Measurements from ENCODE around the gene SSTR4. TPM values are rescaled to one million over a fixed set of nuclear protein-coding genes. Genes with fewer than 3 reads are reported as not detected.

Gene SSTR4
- total RNA-seq, 2 experiments from 2014 or later: not detected

DNA sequence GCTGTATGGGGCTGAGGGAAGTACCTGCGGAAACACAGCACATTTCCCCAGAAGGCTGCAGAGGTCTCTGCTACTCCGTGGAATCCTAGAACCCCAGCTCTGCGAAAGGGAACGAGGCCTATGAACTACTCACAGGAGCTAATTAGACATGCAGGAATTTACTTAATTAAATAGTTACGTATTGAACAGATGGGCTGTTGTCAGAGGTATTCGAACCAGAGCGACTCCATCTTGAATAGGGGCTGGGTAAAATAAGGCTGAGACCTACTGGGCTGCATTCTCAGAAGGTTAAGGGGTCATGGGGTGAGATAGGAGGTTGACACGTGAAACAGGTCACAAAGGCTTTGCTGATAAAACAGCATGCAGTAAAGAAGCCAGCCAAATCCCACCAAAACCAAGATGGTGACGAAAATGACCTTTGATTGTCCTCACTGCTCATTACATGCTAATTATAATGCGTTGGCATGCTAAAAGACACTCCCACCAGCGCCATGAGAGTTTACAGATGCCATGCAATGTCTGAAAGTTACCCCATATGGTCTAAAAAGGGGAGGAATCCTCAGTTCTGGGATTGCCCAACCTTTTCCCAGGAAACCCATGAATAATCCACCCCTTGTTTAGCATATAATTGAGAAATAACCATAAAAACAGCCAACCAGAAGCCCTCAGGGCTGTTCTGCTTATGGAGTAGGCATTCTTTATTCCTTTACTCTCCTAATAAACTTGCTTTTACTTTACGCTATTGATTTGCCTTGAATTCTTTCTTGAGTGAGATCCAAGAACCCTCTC lies 14.7 kb upstream of the SSTR4 start:
- Histone ChIP-seq H3K79me2 (ENCODE audit: insufficient read depth, low read depth, low read length) (no peaks in the 10 kb centered on the region), H3K9me2 (ENCODE audit: insufficient read depth, low read length) (no peaks in the 10 kb centered on the region), H3K9me3 (ENCODE audit: low read length) (no peaks in the 10 kb centered on the region), H3K27ac (ENCODE audit: low read depth, low read length, poor library complexity, severe bottlenecking) (no peak overlapping the region), H3K4me3 (ENCODE audit: low read depth, low read length, poor library complexity, severe bottlenecking) (no peak overlapping the region), H3K36me3 (ENCODE audit: insufficient read depth, low read length) (no peaks in the 10 kb centered on the region), H3K4me1 (ENCODE audit: insufficient read depth, low read length, poor library complexity, severe bottlenecking) (no peaks in the 10 kb centered on the region), H2AFZ (ENCODE audit: low read length) (no peak overlapping the region), H4K20me1 (ENCODE audit: insufficient read depth, low read length) (no peaks in the 10 kb centered on the region), H3K4me2 (ENCODE audit: low read length) (no peak overlapping the region)
- POLR2A ChIA-PET: no interaction called here
- CTCF ChIA-PET (ENCODE audit: unreplicated experiment): no interaction called here
- BruUV-seq (replicated peaks): no TSS peak
- intact Hi-C loops (cut with micrococcal nuclease; ENCODE audit: unreplicated experiment): no loop called here
- no peak for TF ChIP-seq EZH2phosphoT487 (IDR thresholded peaks at IDR 0.05; ENCODE audit: borderline replicate concordance, low read depth, low read length)
- TF ChIP-seq CTCF (conservative IDR thresholded peaks at IDR 0.05; ENCODE audit: low read length): no peak
- no peak for DNase-seq (ENCODE audit: low spot score)

DNA sequence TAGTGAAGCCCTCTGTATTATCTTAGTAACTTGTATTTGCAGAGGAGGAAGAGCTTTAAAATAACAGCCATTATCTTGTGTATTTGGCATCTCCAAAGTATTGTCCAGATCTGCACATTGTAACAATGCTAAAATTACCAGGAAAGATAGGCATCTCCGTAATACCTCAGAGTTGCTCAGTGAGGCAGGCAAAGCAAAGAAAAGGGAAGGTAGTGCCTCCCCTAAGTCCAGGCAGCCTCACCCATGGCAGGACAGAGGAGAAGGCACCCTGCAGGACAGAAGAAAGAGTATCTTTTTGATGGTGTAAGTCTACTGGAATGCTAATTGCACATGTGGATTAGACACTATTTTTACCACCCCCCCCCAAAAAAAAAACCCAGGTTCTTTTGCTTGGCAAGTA lies 13.6 kb upstream of the SSTR4 start:
- Histone ChIP-seq H3K9me2 (ENCODE audit: insufficient read depth, low read length) (no peaks in the 10 kb centered on the region), H3K79me2 (ENCODE audit: insufficient read depth, low read depth, low read length) (no peaks in the 10 kb centered on the region), H2AFZ (ENCODE audit: low read length) (no peak overlapping the region), H3K4me3 (ENCODE audit: low read depth, low read length, poor library complexity, severe bottlenecking) (no peak overlapping the region), H4K20me1 (ENCODE audit: insufficient read depth, low read length) (no peaks in the 10 kb centered on the region), H3K36me3 (ENCODE audit: insufficient read depth, low read length) (no peaks in the 10 kb centered on the region), H3K4me2 (ENCODE audit: low read length) (no peak overlapping the region), H3K27ac (ENCODE audit: low read depth, low read length, poor library complexity, severe bottlenecking) (no peak overlapping the region), H3K9me3 (ENCODE audit: low read length) (no peaks in the 10 kb centered on the region), H3K4me1 (ENCODE audit: insufficient read depth, low read length, poor library complexity, severe bottlenecking) (no peaks in the 10 kb centered on the region)
- no TSS peak for BruUV-seq (replicated peaks)
- TF ChIP-seq EZH2phosphoT487 (IDR thresholded peaks at IDR 0.05; ENCODE audit: borderline replicate concordance, low read depth, low read length) (no peak), CTCF (conservative IDR thresholded peaks at IDR 0.05; ENCODE audit: low read length) (no peak)
- DNase-seq (ENCODE audit: low spot score): no peak
- intact Hi-C loops (cut with micrococcal nuclease; ENCODE audit: unreplicated experiment): no loop called here
- ChIA-PET CTCF (ENCODE audit: unreplicated experiment) (no interaction called here), POLR2A (interaction anchor here (0.6 kb wide), 1 partner anchor 162 kb away, joined by 3 read pairs; no protein-coding TSS in a partner anchor)

DNA sequence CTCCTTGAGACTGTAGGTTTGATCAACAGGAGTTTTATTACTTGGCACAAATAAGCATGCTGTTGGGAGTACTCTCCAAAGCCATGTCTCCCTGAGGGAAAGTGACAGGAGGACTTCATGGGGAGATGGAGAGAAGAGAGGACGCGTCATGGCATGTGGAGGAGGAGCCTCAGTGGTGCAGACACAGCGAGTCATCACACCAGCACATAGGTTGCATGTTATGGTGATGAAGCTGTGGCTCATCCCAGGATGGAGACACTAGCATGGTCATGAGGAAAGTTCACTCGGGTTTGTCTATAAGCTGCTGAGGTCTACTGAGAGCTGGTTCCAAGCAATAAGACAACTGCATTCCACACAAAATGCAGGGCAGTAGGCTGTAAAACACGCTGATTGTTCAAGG lies 13.2 kb upstream of the SSTR4 start:
- H3K4me1 ChIP-seq (ENCODE audit: insufficient read depth, low read length, poor library complexity, severe bottlenecking): no peaks in the 10 kb centered on the region
- TF ChIP-seq CTCF (conservative IDR thresholded peaks at IDR 0.05; ENCODE audit: low read length): no peak
- TF ChIP-seq EZH2phosphoT487 (IDR thresholded peaks at IDR 0.05; ENCODE audit: borderline replicate concordance, low read depth, low read length): no peak
- no peak overlapping the region for H3K4me3 ChIP-seq (ENCODE audit: low read depth, low read length, poor library complexity, severe bottlenecking)
- no peak overlapping the region for H2AFZ ChIP-seq (ENCODE audit: low read length)
- H3K4me2 ChIP-seq (ENCODE audit: low read length): no peak overlapping the region
- BruUV-seq (replicated peaks): no TSS peak
- ChIA-PET CTCF (ENCODE audit: unreplicated experiment) (no interaction called here), POLR2A (interaction anchor here (0.6 kb wide), 1 partner anchor 162 kb away, joined by 3 read pairs; no protein-coding TSS in a partner anchor)
- no peaks in the 10 kb centered on the region for H3K9me3 ChIP-seq (ENCODE audit: low read length)
- intact Hi-C loops (cut with micrococcal nuclease; ENCODE audit: unreplicated experiment): no loop called here
- H3K79me2 ChIP-seq (ENCODE audit: insufficient read depth, low read depth, low read length): no peaks in the 10 kb centered on the region
- H3K36me3 ChIP-seq (ENCODE audit: insufficient read depth, low read length): no peaks in the 10 kb centered on the region
- no peaks in the 10 kb centered on the region for H4K20me1 ChIP-seq (ENCODE audit: insufficient read depth, low read length)
- no peak for DNase-seq (ENCODE audit: low spot score)
- H3K9me2 ChIP-seq (ENCODE audit: insufficient read depth, low read length): no peaks in the 10 kb centered on the region
- H3K27ac ChIP-seq (ENCODE audit: low read depth, low read length, poor library complexity, severe bottlenecking): no peak overlapping the region
